SK-N-SH treated with all-trans-retinoic acid at 6 μM for 48 hours (cell line): ENCODE results near the gene CTSD.

Experiments used
- ATAC-seq: fragments of 200-7000 bp; cut with Tn5 transposase; 3 replicates; pipeline ENCODE4 v1.9.1; 2020; ENCODE audit warnings: mild to moderate bottlenecking, moderate library complexity
- ARNTL ChIP-seq: fragments of 450-650 bp; formaldehyde crosslinking; IDR thresholded peaks from 2 replicates; pipeline ENCODE4 v1.5.0; 2020; ENCODE audit warnings: low read depth, mild to moderate bottlenecking, moderate library complexity, borderline replicate concordance
- BACH2 ChIP-seq: fragments of 250-450 bp; sonication (Bioruptor Pico); IDR thresholded peaks from 2 replicates; pipeline ENCODE4 v1.9.0; 2021; ENCODE audit warnings: mild to moderate bottlenecking, borderline replicate concordance
- CSDC2 ChIP-seq: fragments of 250-450 bp; sonication (Bioruptor Pico); IDR thresholded peaks from 2 replicates; pipeline ENCODE4 v1.5.0; 2020; ENCODE audit warnings: mild to moderate bottlenecking, moderate library complexity
- ISL1 ChIP-seq: fragments of 250-450 bp; sonication (Bioruptor Pico); IDR thresholded peaks from 2 replicates; pipeline ENCODE4 v2.1.2; 2022; ENCODE audit warnings: mild to moderate bottlenecking, moderate library complexity
- PATZ1 ChIP-seq: fragments of 250-450 bp; sonication (Bioruptor Pico); IDR thresholded peaks from 2 replicates; pipeline ENCODE4 v1.8.0; 2020; ENCODE audit warnings: mild to moderate bottlenecking, moderate library complexity, borderline replicate concordance
- RARB ChIP-seq: fragments of 250-450 bp; sonication (Bioruptor Pico); IDR thresholded peaks from 2 replicates; pipeline ENCODE4 v1.8.0; 2021; ENCODE audit warnings: mild to moderate bottlenecking, moderate library complexity
- TCF4 ChIP-seq: fragments of 250-450 bp; sonication (Bioruptor Pico); IDR thresholded peaks from 2 replicates; pipeline ENCODE4 v1.8.0; 2021; ENCODE audit warnings: mild to moderate bottlenecking, moderate library complexity, borderline replicate concordance
- TOX ChIP-seq: fragments of 250-450 bp; sonication (Bioruptor Pico); IDR thresholded peaks from 2 replicates; pipeline ENCODE4 v1.8.0; 2021; ENCODE audit warnings: mild to moderate bottlenecking, moderate library complexity, borderline replicate concordance
- TSHZ2 ChIP-seq: fragments of 250-450 bp; sonication (Bioruptor Pico); IDR thresholded peaks from 2 replicates; pipeline ENCODE4 v1.5.0; 2020; ENCODE audit warnings: mild to moderate bottlenecking, moderate library complexity
- ZNF565 ChIP-seq: fragments of 450-650 bp; formaldehyde crosslinking; conservative IDR thresholded peaks from 2 replicates; pipeline ENCODE4 v1.5.0; 2020; ENCODE audit warnings: low read depth, mild to moderate bottlenecking, moderate library complexity
- ZNF70 ChIP-seq: fragments of 450-650 bp; formaldehyde crosslinking; IDR thresholded peaks from 2 replicates; pipeline ENCODE4 v1.5.0; 2020; ENCODE audit warnings: mild to moderate bottlenecking, moderate library complexity
- ZNF8 ChIP-seq: fragments of 450-650 bp; formaldehyde crosslinking; IDR thresholded peaks from 2 replicates; pipeline ENCODE4 v1.5.0; 2020; ENCODE audit warnings: mild to moderate bottlenecking, moderate library complexity
- TF ChIP-seq, protein P1 (sequence below): fragments of 250-450 bp; sonication (Bioruptor Pico); IDR thresholded peaks from 2 replicates; pipeline ENCODE4 v1.8.0; 2021; ENCODE audit warnings: low read depth, mild to moderate bottlenecking, moderate library complexity, borderline replicate concordance
- TF ChIP-seq, protein P2 (sequence below): fragments of 250-450 bp; sonication (Bioruptor Pico); IDR thresholded peaks from 2 replicates; pipeline ENCODE4 v1.5.1; 2021; ENCODE audit warnings: mild to moderate bottlenecking, moderate library complexity
- TF ChIP-seq, protein P3 (sequence below): fragments of 250-450 bp; sonication (Bioruptor Pico); IDR thresholded peaks from 2 replicates; pipeline ENCODE4 v1.5.1; 2020; ENCODE audit warnings: low read depth, mild to moderate bottlenecking, moderate library complexity

Gene CTSD

GRCh38 chr11:1783725-1784529 is 20.2 kb upstream of the CTSD start (continued):
- no peak for TF ChIP-seq PATZ1 (CRISPR knock-in tag)
- TF ChIP-seq, protein P1, sequence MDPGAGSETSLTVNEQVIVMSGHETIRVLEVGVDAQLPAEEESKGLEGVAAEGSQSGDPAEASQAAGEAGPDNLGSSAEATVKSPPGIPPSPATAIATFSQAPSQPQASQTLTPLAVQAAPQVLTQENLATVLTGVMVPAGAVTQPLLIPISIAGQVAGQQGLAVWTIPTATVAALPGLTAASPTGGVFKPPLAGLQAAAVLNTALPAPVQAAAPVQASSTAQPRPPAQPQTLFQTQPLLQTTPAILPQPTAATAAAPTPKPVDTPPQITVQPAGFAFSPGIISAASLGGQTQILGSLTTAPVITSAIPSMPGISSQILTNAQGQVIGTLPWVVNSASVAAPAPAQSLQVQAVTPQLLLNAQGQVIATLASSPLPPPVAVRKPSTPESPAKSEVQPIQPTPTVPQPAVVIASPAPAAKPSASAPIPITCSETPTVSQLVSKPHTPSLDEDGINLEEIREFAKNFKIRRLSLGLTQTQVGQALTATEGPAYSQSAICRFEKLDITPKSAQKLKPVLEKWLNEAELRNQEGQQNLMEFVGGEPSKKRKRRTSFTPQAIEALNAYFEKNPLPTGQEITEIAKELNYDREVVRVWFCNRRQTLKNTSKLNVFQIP = no peak
- TF ChIP-seq ARNTL (CRISPR knock-in tag) = no peak
- no peak for TF ChIP-seq ZNF8 (CRISPR knock-in tag)
- TF ChIP-seq, all 23 proteins: peak for 0

DNA sequence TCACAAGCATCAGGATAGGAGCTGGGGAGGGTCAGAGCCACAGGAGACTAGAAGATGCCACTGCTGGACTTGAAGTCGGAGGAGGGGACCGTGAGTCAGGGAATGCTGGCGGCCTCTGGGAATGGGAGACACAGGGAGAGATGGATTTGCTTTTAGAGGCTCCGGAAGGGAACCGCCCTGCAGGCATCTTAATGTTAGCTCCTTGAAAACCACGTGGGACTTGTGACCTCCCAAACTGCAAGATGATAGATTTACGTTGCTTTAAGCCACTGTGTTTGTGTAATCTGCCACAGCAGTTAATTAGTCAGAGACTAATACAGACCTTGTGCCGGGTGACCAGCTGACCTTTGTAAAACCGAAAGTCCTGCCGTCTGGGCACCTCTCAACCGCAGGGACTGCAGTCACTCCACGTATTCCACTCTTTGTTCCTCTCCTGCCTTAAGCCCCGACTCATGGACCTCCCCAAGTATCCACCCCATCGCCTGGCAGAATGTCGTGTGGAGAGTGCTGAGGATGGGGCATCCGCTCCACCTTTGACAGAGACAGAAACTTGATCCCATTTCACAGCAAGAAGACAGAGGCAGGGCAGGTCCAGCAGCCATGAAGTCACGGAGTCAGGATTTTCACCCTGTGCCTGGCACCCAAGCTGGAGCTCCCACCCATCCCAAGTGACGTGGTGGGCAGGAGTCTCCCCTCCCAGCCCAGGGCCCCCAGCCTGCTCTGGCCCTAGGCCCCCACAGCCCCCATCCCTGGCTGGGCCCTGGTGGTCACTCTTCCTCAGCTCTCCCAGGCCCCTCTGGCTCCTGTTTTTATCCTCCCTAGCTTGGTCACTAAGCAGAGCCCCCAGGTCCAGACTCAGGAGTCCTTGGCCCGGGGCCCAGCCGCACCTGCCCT is 19.4 kb upstream of the CTSD start:
- no peak for ATAC-seq
- no peak for TF ChIP-seq TCF4 (CRISPR knock-in tag)
- TF ChIP-seq ZNF8 (CRISPR knock-in tag) = no peak

- no peak for ATAC-seq
These were observed 18.4 kb upstream of the CTSD start for GRCh38 chr11:1782031-1782590.

More at GRCh38 chr11:1782031-1782590, 18.4 kb upstream of the CTSD start:
- TF ChIP-seq RARB (CRISPR knock-in tag) (no peak), ISL1 (no peak), BACH2 (no peak), TOX (CRISPR knock-in tag) (no peak), ZNF565 (no peak), TSHZ2 (no peak), PATZ1 (CRISPR knock-in tag) (no peak), ZNF8 (CRISPR knock-in tag) (no peak), CSDC2 (no peak), ZNF70 (CRISPR knock-in tag) (no peak), ARNTL (CRISPR knock-in tag) (no peak), TCF4 (CRISPR knock-in tag) (no peak)
- TF ChIP-seq, protein P2, sequence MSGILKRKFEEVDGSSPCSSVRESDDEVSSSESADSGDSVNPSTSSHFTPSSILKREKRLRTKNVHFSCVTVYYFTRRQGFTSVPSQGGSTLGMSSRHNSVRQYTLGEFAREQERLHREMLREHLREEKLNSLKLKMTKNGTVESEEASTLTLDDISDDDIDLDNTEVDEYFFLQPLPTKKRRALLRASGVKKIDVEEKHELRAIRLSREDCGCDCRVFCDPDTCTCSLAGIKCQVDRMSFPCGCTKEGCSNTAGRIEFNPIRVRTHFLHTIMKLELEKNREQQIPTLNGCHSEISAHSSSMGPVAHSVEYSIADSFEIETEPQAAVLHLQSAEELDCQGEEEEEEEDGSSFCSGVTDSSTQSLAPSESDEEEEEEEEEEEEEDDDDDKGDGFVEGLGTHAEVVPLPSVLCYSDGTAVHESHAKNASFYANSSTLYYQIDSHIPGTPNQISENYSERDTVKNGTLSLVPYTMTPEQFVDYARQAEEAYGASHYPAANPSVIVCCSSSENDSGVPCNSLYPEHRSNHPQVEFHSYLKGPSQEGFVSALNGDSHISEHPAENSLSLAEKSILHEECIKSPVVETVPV = no peak
- TF ChIP-seq, protein P3, sequence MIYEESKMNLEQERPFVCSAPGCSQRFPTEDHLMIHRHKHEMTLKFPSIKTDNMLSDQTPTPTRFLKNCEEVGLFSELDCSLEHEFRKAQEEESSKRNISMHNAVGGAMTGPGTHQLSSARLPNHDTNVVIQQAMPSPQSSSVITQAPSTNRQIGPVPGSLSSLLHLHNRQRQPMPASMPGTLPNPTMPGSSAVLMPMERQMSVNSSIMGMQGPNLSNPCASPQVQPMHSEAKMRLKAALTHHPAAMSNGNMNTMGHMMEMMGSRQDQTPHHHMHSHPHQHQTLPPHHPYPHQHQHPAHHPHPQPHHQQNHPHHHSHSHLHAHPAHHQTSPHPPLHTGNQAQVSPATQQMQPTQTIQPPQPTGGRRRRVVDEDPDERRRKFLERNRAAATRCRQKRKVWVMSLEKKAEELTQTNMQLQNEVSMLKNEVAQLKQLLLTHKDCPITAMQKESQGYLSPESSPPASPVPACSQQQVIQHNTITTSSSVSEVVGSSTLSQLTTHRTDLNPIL = no peak
- TF ChIP-seq, protein P1 = no peak
